Subcutaneous adipose tissue (tissue), 4 donors: Measurements from ENCODE around the gene CHID1. TPM values are rescaled to one million over a fixed set of nuclear protein-coding genes. Genes with fewer than 3 reads are reported as not detected.

ENCODE experiments used
- CTCF ChIP-seq: fragments of 450-650 bp; IDR thresholded peaks from one replicate; pipeline ENCODE4 v1.5.1; 2016; ENCODE audit warnings: low read depth, mild to moderate bottlenecking, control low read depth, antibody characterized with exemption, moderate library complexity
- total RNA-seq, 4 donors: library from RNA; depleted of rRNA; stranded (reverse); fragments of >200 nt; gene quantifications; one replicate each; pipeline ENCODE4 v1.1.0, GENCODE V29; 2016

CHID1 gene
- total RNA-seq, 4 donors from 2014 or later, result 28.4 to 107 (median 76.0) TPM

- no peak for TF ChIP-seq CTCF
These were observed 19.6 kb downstream of the CHID1 start for GRCh38 chr11:890794-891540.

GRCh38 chr11:889687-890475, 20.7 kb downstream of the CHID1 start:
- TF ChIP-seq CTCF, result no peak

- no peak for TF ChIP-seq CTCF
These were observed 21.4 kb downstream of the CHID1 start for GRCh38 chr11:889257-889656.

GRCh38 chr11:888310-889212, 22.0 kb downstream of the CHID1 start:
- no peak for TF ChIP-seq CTCF

GRCh38 chr11:887589-887988, 23.0 kb downstream of the CHID1 start:
- no peak for TF ChIP-seq CTCF

- no peak for TF ChIP-seq CTCF
These were observed 24.0 kb downstream of the CHID1 start for GRCh38 chr11:886568-886967.
